HG02870 (cell line): ENCODE data around the gene ARMC5.
"Not testable (repeated sequence)": the region's sequence is repeated elsewhere in the genome, so short reads cannot be mapped to it uniquely, and the experiment has no call there.

ENCODE experiments used
- ATAC-seq: cut with Tn5 transposase; IDR thresholded peaks from one replicate; pipeline ENCODE4 v1.9.1; 2021; ENCODE audit warnings: mild to moderate bottlenecking, moderate library complexity; ENCODE audit not compliant: unreplicated experiment

Gene ARMC5

DNA sequence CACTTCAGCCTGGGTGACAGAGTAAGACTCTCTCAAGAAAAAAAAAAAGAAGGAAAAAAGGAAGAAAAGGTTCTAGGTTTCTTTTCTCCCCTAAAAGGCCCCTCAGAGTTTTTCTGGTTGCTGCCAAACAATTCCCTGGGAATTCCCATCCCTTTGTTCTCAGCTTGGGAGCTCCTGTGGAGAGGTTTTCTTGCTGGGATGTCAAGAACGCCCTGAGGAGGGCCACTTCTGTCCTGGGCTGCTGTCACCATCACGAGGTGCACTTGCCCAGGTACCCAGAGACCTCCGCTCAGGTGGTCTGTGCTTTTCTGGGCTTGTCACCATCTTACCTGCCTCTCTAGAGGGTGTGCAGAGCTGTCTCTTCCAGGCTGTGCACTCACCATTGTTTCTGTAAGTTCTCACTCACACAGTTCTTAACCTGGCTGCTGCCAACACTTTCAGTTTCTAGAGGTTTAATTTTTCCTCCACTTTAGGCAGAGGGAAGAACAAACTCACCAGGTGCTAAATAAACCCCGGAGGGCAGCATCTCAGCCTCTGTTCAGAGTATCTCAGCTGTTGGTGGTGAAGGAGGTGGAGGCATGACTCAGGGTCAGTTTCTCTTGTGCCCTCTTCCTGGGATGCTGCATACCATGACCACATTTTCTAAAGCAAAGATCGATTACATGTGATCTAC lies 28.8 kb upstream of the ARMC5 start:
- ATAC-seq, result no peak

GRCh38 chr16:31435341-31436220 lies 23.7 kb upstream of the ARMC5 start:
- ATAC-seq, result no peak

DNA sequence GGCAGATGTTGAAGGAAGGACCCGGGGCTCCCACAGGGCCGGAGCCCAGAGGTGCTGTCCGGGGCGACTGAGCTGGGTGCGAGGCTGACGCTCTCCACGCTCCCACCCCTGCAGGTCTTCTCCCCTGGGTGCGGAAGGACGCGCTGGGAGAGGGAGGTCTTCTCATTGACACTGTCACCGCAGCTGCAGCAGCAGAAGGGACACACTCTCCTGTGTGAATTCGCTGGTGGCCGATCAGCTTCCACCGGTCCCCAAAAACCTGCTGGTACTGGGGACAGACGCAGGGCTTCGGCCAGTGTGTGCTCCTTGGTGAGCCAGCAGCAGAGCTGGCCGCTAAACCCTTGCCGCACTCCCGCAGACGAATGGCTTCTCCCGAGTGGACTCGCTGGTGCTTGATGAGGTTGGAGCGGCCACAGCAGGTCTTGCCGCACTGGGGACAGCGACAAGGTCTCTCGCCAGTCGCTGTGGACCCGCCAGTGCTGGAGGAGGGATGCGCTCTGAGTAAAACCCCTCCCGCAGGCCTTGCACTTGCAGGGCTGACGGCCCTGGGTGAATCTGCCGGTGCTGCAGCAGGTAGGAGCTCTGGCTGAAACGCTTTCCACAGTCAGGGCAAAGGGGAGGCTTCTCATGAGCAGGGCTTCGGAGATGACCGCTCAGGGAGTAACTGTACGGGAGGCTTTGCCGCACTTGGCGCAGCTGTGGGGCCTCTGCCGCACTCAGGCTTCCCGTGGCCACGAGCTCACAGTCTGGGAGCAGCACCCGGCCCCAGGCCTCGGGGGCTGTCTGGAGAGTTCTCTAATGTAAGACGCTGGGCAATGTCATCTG lies 22.9 kb upstream of the ARMC5 start:
- ATAC-seq, result no peak

GRCh38 chr16:31438414-31438813 lies 20.9 kb upstream of the ARMC5 start:
- no peak for ATAC-seq

DNA sequence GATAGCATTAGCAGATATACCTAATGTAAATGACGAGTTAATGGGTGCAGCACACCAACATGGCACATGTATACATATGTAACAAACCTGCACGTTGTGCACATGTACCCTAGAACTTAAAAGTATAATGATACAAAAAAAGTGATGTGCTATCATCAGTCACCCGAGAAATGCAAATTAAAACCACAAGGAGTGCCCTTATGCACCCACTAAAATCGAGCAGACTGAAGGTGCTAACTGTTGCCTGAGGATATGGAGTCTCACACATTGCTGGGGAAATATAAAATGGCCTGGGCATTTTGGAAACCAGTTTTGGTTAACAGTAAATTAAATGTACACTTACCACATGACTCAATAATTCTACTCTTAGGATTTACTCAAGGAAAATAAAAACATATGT lies 20.3 kb upstream of the ARMC5 start:
- not testable (repeated sequence) for ATAC-seq

DNA sequence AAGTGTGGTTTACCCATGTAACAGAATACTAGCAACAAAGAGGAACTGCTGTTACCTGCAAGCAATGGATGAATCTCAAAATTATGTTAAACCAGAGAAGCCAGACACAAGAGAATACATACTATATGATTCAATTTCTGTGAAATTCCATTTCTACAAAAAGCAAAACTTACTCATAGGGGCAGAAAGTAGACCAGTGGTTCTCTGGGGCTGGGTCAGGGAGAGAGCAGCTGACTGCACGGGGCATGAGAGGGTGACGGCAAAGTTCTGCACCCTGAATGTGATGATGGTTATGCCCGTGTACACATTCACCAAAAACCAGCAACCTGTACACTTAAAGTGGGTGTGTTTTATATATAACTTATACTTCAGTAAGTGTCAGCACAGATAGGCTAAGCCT lies 19.8 kb upstream of the ARMC5 start:
- no peak for ATAC-seq

DNA sequence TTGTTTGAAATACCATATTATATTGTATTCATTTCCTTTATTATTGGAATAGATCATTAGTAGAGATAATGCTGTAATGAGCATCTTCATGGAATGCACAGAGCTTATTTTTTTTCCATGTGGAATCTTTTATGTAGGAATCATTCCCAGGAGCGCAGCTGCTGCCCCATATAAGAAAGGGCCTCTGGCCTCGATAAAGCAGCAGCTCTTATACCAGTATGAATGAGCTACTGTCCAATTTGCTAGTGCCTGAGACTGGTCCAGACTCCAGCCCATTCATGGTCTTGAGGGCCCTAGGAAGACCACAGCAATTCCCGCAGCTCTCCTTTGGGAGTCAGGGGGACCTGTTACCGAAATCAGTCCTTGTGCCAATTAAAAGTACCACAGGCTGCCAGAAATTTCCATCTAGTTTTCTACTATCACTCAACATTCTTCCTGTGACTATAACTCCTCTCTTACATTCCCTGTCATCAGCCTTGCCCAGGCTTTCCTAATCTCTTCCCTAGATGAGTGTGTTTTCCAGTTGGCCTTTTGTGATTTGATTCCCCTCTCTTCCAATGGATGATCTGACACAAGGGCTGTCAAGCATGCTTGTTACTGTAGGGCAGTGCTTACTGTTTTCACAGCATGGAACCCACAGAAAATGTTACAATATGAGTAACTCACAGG lies 18.7 kb upstream of the ARMC5 start:
- no peak for ATAC-seq

DNA sequence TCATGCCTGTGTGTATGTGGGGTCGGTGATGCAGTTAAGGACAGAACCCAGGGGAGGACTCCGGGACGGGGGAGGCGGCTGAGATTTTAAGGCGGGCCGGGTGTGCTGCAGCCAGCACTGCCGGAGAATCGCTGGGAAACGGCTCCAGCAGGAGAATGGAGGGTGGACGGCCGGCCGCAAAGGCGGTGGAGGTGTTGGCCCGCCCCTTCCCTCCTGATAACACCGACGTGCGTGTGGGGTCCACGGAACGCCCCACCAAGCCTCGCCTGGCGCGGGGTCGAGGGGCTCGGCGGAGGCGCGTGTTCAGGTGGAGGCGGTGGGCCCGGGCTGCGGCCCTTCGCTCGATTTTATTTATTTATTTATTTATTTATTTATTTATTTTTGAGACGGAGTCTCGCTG lies 17.3 kb upstream of the ARMC5 start:
- ATAC-seq, result no peak

GRCh38 chr16:31445931-31446330 lies 13.4 kb upstream of the ARMC5 start:
- ATAC-seq, result not testable (repeated sequence)

GRCh38 chr16:31451201-31451600 lies 8.1 kb upstream of the ARMC5 start:
- ATAC-seq, result no peak

- ATAC-seq, result peak; percentile 70
These were observed 7.5 kb upstream of the ARMC5 start for GRCh38 chr16:31451681-31452351.

DNA sequence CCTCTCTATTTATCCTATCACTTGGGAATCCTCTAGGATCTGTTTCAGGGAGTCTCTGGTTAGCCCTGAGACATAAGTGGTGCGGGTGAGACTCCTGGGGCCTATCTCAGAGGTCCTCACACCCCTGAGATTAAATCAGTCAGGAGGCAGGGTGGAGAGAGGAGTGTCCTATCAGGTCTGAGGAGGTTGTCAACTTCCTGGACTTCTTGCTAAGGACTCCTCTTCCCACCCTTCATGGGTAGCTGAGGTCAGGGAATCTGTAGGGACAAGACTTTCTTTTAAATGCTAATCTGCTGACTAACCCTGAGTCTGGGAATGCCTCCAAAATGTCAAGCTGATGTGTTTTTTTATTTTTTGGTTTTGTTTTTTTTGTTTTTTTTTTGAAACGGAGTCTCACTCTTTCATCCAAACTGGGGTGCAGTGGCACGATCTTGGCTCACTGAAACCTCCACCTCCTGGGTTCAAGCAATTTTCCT lies 6.6 kb upstream of the ARMC5 start:
- no peak for ATAC-seq

GRCh38 chr16:31453255-31454204 lies 5.8 kb upstream of the ARMC5 start:
- no peak for ATAC-seq

DNA sequence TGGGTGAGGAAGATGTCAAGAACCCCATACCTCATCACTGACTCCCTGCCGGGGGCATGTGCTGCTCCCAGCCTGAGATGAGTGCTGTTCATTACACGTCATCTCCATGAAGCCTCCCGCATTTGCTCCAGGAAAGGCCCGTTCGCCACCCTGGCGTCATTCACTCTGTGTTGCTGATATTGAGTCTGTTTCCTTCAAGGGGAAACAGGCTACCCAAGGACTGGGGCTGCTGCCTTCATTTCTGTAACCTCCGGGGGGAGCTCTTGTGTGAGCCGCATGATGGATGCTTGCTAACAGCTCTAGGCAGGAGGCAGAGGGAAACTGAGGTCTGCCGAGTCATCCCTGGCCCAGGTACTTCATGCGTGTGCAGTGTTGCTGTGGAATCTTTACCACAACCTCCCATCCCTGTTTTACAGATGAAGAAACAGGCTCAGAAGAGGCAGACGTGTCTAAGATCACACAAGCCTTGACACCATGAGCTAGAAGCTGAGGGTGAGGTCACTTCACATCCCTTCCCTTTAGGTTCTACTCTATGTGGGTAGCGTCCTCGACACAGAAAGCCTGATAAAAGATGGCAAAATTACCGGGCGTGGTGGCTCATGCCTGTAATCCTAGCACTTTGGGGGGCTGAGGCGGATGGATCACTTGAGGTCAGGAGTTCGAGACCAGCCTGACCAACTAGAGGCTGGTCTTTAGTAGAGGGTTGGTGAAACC lies 3.5 kb upstream of the ARMC5 start:
- no peak for ATAC-seq

DNA sequence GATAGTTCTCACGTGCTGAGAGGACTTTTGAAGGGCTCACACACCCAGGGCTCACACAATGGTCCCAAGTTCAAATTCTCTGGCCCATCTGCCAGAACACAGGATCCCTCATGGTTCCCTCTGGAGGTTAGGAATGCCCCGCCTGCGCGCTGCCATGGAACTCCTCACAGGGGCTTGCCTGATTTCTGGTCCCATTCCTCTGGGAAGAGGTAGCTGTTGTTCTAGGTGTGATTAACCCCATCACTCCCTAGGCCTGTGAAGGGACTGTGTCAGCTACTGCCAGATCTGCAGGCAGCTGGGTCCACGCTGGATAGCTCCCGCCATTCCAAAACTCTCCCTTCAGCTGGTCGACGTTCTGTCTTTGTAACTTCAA lies 2.3 kb upstream of the ARMC5 start:
- ATAC-seq, result no peak

GRCh38 chr16:31458073-31458843 lies 1.0 kb upstream of the ARMC5 start:
- peak; percentile 8 for ATAC-seq

- ATAC-seq, result peak; percentile 63
These were observed 633 bp downstream of the ARMC5 start for GRCh38 chr16:31459687-31460581.
